Measurements from ENCODE around the gene FAM83E.
"Not testable (repeated sequence)": the region's sequence is repeated elsewhere in the genome, so short reads cannot be mapped to it uniquely, and the experiment has no call there.

Gene FAM83E

DNA sequence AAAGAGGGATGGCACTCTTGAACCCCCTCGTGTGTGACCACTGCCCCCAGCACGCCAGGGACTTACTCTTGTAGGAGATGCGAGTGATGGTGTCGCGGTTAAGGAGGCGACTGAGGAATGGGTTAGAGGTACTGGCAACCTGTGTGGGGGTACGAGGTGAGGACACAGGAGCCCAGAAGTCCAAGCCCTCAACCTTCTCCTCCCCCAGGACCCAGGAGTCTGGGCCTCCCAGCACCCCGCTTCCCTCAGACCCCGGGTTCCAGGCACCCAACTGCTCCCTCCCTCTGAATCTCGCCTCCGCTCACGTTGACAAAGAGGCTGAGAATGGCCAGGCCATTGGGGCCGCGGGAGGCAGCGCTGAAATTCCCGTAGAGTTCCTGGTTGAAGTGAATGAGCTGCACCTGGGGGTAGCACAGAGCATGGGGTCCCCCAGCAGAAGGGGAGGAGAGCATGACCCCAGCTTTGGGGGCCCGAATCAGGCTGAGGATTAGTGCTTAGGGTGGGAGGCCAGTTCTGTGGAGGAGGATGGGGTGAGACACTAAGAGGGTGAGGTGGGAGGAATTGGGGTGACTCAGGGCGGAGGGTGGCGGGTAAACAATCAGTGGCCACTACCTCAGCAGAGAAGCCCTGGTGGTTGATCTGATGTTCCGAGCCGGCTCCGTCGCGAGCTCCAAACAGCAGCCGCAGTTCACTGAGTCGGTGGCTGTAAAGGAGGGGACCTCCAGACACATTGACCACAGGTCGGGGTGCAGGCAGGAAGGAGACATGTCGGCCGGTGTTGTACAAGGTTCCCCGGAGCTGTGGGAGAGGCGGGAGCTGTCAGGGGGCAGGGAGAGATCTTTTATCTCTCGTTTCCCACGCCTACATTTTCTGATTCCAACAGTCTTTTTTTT, 24.9 kb upstream of the FAM83E start:
- DNase-seq = no peak

- no peak for DNase-seq
These were observed 24.0 kb upstream of the FAM83E start for GRCh38 chr19:48638831-48639381.

GRCh38 chr19:48637948-48638830, 23.3 kb upstream of the FAM83E start:
- peak; percentile 64 for DNase-seq

- DNase-seq = peak; percentile 96
These were observed 22.6 kb upstream of the FAM83E start for GRCh38 chr19:48637449-48637947.

DNA sequence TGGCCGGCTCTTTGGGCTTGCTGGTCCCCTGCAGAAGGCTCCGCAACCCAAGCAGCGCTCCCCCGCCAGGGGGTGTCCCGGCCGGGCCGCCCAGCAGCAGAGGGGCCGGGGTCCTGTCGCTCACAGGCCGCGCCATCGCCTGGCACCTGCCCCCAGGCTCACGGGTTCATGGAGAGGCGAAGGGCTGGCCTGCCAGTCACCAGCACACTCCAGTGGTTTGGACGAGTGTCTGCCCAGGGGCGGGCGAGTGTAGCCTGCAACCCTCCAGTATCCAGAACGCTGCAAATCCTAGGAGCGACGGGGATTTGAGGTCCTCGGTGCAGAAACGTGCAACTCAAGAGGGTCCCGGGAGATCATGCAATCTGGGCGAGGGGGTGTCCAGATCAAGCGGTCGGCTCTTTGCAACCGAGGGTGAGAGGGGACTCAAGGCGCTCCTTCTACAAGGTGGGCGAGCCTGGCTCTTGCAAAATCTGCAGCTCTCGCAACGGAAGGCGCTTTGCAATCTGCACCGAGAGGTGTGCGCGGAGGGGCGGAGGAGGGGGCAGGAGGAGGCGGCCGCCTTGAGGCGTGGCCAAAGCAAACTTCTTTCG, 22.1 kb upstream of the FAM83E start, which contains the start of gene DBP:
DBP (minus strand) TSS at position 521 of the 590 bp plus-strand sequence; CDS start at position 136, 385 bp downstream.
- DNase-seq = no peak

- DNase-seq = no peak
These were observed 21.3 kb upstream of the FAM83E start for GRCh38 chr19:48635966-48636858.

- DNase-seq = no peak
These were observed 20.5 kb upstream of the FAM83E start for GRCh38 chr19:48635263-48635965.

DNA sequence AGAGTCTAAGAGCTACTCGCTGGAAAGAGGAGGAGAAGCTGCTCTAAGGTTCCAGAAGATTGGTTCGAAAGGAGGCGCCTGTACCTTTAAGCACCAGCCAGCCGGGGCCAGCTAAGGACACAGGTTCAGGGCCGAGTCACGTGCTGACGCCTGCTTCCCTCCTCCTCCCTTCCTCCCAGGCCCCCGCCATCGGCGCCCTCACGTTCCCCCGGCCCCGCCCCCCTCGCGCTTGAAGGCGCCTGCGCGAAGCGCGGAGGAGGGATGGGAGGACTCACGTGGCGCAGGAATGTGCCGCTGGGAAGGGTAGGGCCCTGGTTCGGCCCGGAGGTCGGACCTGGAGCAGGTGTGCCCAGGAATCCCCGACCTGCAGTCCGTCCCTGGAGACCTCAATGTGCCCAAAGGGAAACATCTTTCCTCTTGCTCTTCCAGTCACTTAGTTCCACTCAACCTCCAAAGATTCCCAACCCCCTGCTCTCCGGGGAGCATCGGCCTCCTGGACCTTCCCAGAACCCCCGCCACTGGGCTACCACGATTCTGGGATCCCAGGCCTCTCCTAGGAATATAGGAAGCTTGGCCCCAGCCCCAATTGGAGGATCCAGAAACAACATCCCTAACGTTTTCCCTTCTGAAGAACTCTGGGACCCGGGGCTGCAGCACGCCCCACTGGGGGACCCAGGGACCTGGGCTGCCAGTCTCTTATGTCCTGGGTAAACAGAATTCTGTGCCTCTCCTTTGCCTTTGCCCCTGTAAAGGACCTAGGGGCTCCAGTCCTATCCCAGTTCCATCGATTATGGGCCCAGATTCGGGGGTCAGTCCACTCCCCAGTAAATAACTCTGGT, 19.8 kb upstream of the FAM83E start:
- DNase-seq = peak; percentile 63

DNA sequence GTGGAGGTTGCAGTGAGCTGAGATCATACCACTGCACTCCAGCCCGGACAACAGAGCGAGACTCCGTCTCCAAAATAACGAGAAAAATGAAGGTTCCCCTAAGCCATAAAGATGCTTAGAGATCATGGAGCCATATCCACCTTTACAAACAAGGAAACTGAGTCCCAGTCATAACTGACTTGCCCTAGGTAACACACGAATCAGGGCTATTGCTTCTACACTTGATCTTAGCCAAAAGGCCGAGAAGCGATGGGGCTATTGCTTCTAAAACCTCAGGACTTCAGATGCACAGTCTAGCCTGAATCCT, 19.1 kb upstream of the FAM83E start:
- DNase-seq = no peak

GRCh38 chr19:48633148-48634035, 18.5 kb upstream of the FAM83E start:
- no peak for DNase-seq

DNA sequence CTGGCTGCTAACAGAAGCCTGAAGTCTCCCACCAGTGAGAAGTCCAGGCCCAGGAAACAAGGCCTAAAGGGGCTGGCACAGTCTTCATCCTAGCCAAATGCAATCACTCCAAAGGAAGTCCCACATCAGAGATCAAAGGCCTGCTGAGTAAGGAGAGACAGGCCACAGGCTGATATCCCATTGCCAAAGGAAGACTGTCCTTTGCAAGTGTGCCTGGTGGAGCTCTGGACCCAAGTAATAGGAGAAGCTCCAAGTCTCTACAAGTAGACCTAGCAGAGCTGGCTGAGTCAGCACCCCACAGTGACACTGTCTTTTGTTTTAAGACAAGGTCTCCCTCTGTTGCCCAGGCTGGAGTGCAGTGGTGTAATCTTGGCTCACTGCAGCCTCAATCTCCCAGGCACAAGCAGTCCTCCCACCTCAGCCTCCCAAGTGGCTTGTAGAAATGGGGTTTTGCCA, 17.8 kb upstream of the FAM83E start:
- DNase-seq = no peak

DNA sequence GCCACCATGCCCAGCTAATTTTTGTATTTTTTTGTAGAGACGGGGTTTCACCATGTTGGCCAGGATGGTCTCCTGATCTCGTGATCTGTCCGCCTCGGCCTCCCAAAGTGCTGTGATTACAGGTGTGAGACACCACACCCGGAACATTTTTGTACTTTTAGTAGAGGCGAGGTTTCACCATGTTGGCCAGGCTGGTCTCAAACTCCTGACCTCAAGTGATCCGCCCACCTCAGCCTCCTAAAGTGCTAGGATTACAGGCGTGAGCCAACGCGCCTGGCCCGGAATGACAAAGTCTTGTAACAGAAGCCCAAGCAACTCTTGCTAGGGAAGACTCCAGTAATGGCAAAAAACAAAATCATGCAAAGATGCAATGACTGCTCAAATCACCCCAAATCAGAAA, 17.4 kb upstream of the FAM83E start:
- DNase-seq = not testable (repeated sequence)

DNA sequence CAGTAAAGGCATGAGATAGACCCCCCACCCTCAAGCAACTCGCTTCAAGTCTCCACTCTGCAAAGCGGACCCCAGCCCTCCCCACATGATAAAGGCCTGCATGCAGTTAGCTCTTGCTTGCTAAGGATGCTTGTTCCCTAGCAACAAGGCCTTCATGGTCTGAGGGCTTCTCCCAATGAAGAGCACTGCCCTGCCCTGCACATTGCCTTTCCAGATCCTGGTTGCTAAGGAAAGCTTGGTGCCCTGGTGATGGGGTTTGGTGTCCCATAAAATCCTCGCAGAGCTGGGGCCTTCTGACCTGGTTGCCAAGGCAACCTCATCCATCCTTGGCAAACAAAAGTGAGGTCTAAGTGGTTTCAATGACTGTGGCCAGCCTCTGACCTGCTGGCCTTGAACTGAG, 16.3 kb upstream of the FAM83E start:
- no peak for DNase-seq

GRCh38 chr19:48630296-48631063, 15.6 kb upstream of the FAM83E start:
- DNase-seq = no peak

DNA sequence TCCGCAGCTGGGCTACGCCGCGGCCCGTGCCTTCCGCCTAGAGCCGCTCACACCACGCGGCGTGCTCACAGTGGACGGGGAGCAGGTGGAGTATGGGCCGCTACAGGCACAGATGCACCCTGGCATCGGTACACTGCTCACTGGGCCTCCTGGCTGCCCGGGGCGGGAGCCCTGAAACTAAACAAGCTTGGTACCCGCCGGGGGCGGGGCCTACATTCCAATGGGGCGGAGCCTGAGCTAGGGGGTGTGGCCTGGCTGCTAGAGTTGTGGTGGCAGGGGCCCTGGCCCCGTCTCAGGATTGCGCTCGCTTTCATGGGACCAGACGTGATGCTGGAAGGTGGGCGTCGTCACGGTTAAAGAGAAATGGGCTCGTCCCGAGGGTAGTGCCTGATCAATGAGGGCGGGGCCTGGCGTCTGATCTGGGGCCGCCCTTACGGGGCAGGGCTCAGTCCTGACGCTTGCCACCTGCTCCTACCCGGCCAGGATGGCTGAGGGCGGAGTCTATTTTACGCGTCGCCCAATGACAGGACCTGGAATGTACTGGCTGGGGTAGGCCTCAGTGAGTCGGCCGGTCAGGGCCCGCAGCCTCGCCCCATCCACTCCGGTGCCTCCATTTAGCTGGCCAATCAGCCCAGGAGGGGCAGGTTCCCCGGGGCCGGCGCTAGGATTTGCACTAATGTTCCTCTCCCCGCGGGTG, 14.9 kb upstream of the FAM83E start:
- DNase-seq = no peak

DNA sequence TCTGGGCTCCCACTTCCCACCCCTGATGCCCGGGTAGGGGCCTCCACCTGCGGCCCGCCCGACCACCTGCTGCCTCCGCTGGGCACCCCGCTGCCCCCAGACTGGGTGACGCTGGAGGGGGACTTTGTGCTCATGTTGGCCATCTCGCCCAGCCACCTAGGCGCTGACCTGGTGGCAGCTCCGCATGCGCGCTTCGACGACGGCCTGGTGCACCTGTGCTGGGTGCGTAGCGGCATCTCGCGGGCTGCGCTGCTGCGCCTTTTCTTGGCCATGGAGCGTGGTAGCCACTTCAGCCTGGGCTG, 14.4 kb upstream of the FAM83E start:
- DNase-seq = no peak

DNA sequence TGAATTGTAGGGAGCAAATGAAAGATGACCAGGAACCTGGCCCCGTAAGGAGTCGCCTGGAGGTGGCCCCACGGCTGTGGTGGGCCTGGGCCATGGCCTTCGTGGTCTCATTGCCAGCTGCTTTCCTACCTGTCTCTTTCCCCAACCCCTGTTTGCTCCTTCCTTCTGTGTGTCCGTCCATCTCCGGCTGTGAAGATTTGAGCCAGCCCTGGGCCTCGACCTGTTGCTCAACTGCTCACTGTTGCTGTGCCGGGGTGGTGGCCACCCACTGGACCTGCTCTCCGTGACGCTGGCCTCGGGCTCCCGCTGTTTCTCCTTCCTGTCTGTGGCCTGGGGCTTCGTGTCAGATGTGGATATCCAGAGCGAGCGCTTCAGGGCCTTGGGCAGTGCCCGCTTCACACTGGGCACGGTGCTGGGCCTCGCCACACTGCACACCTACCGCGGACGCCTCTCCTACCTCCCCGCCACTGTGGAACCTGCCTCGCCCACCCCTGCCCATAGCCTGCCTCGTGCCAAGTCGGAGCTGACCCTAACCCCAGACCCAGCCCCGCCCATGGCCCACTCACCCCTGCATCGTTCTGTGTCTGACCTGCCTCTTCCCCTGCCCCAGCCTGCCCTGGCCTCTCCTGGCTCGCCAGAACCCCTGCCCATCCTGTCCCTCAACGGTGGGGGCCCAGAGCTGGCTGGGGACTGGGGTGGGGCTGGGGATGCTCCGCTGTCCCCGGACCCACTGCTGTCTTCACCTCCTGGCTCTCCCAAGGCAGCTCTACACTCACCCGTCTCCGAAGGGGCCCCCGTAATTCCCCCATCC, 13.8 kb upstream of the FAM83E start:
- DNase-seq = no peak
